GM19397 (cell line): ENCODE data around the gene KCND3.

ENCODE experiments used
- ATAC-seq: cut with Tn5 transposase; IDR thresholded peaks from one replicate; pipeline ENCODE4 v1.9.1; 2021; ENCODE audit warnings: mild to moderate bottlenecking, moderate library complexity; ENCODE audit not compliant: unreplicated experiment

KCND3 gene

GRCh38 chr1:111786669-111787207 is 202.7 kb downstream of the KCND3 start:
- no peak for ATAC-seq

- ATAC-seq, result no peak
These were observed 205.1 kb downstream of the KCND3 start for GRCh38 chr1:111784273-111784901.

GRCh38 chr1:111779546-111779945 is 209.9 kb downstream of the KCND3 start:
- ATAC-seq, result no peak

GRCh38 chr1:111778541-111779051 is 210.9 kb downstream of the KCND3 start:
- ATAC-seq, result no peak

GRCh38 chr1:111778066-111778465 is 211.4 kb downstream of the KCND3 start:
- no peak for ATAC-seq

- ATAC-seq, result no peak
These were observed 212.2 kb downstream of the KCND3 start for GRCh38 chr1:111777301-111777700.

- no peak for ATAC-seq
These were observed 212.6 kb downstream of the KCND3 start for GRCh38 chr1:111776861-111777260.

- no peak for ATAC-seq
These were observed 213.1 kb downstream of the KCND3 start for GRCh38 chr1:111776391-111776790.

GRCh38 chr1:111775966-111776365 is 213.5 kb downstream of the KCND3 start:
- no peak for ATAC-seq

GRCh38 chr1:111770916-111771315 is 218.6 kb downstream of the KCND3 start:
- ATAC-seq, result no peak

GRCh38 chr1:111769517-111770146 is 219.8 kb downstream of the KCND3 start:
- no peak for ATAC-seq

GRCh38 chr1:111768625-111769024 is 220.8 kb downstream of the KCND3 start:
- no peak for ATAC-seq

- no peak for ATAC-seq
These were observed 221.4 kb downstream of the KCND3 start for GRCh38 chr1:111768023-111768422.

- no peak for ATAC-seq
These were observed 227.1 kb downstream of the KCND3 start for GRCh38 chr1:111762332-111762731.

GRCh38 chr1:111761717-111762116 is 227.8 kb downstream of the KCND3 start:
- ATAC-seq, result no peak

- no peak for ATAC-seq
These were observed 231.1 kb downstream of the KCND3 start for GRCh38 chr1:111758373-111758772.

GRCh38 chr1:111756124-111756513 is 233.3 kb downstream of the KCND3 start:
- peak; percentile 19 for ATAC-seq

GRCh38 chr1:111755331-111756123 is 233.9 kb downstream of the KCND3 start, which contains the start of gene DDX20:
DDX20 (plus strand) TSS chr1:111755901; CDS start chr1:111755925, 24 bp downstream.
- ATAC-seq, result peak; percentile 92

GRCh38 chr1:111754984-111755330 is 234.5 kb downstream of the KCND3 start:
- ATAC-seq, result peak; percentile 4

GRCh38 chr1:111751906-111752575 is 237.4 kb downstream of the KCND3 start:
- no peak for ATAC-seq

GRCh38 chr1:111750856-111751255 is 238.6 kb downstream of the KCND3 start:
- no peak for ATAC-seq
